Measurements from ENCODE around the gene LCN15. TPM values are rescaled to one million over a fixed set of nuclear protein-coding genes. Genes with fewer than 3 reads are reported as not detected.
"Not testable (repeated sequence)": the region's sequence is repeated elsewhere in the genome, so short reads cannot be mapped to it uniquely, and the experiment has no call there.

LCN15 gene
- total and polyA plus RNA-seq, 2 of the 13 experiments (the other 11 are each of a cell fraction or from before 2014, with no cell fraction given) = 1.3 to 53.7 TPM

DNA sequence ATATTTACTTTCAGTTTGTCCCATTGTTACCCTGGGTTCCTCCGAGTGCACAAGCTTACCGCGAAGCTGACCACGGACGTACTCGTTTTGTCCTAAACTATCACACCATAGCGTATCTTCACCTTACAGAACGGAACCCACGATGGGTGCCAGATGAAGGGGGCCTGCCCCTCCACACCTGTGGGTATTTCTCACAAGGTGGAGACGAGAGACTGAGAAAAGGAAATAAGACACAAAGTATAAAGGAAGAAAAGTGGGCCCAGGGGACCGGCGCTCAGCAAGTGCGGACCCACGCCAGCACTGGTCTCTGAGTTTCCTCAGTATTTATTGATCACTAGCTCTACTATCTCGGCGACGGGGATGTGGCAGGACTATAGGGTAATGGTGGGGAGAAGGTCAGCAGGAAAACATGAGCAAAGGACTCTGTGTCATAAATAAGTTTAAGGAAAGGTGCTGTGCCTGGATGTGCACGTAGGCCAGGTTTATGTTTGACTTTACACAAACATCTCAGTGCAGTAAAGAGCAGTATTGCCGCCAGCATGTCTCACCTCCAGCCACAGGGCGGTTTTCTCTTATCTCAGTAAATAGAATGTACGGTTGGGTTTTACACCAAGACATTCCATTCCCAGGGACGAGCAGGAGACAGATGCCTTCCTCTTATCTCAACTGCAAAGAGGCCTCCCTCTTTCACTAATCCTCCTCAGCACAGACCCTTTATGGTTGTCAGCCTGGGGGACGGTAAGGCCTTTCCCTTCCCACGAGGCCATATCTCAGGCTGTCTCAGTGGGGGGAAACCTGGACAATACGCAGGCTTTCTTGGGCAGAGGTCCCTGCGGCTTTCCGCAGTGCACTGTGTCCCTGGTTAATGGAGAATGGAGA is 24.6 kb upstream of the LCN15 start (continued):
- TF ChIP-seq, protein P1, sequence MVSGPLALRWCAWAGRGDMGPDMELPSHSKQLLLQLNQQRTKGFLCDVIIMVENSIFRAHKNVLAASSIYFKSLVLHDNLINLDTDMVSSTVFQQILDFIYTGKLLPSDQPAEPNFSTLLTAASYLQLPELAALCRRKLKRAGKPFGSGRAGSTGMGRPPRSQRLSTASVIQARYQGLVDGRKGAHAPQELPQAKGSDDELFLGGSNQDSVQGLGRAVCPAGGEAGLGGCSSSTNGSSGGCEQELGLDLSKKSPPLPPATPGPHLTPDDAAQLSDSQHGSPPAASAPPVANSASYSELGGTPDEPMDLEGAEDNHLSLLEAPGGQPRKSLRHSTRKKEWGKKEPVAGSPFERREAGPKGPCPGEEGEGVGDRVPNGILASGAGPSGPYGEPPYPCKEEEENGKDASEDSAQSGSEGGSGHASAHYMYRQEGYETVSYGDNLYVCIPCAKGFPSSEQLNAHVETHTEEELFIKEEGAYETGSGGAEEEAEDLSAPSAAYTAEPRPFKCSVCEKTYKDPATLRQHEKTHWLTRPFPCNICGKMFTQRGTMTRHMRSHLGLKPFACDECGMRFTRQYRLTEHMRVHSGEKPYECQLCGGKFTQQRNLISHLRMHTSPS (CRISPR knock-in tag; IDR thresholded peaks at IDR 0.05; ENCODE audit: low read depth) = peak; percentile 70; the same call in 1 of the 2 replicates
- peak; percentile 77 for TF ChIP-seq PHF21A (CRISPR knock-in tag; IDR thresholded peaks at IDR 0.05)
- peak; percentile 32; the same call in 1 of the 2 replicates for TF ChIP-seq KDM2A (CRISPR knock-in tag; IDR thresholded peaks at IDR 0.05; ENCODE audit: borderline replicate concordance, low read depth)
- TF ChIP-seq NKX3-1 (CRISPR knock-in tag; IDR thresholded peaks at IDR 0.05) = peak; percentile 63; the same call in 1 of the 2 replicates
- 0 out of 2 replicates have a peak, but pooled peaks have one; percentile 39 for TF ChIP-seq TP53 (CRISPR knock-in tag; conservative IDR thresholded peaks at IDR 0.05)
- TF ChIP-seq EP300 (IDR thresholded peaks at IDR 0.05; ENCODE audit: low read depth in 2 of 2, low read length in 2 of 2) = peak in 1 of 2 experiments; percentile 72; a peak in 1 of 4 replicates
- peak; percentile 48; the same call in 1 of the 2 replicates for TF ChIP-seq EP300 (CRISPR knock-in tag; IDR thresholded peaks at IDR 0.05; ENCODE audit: borderline replicate concordance)
- TF ChIP-seq BRCA1 (CRISPR knock-in tag; IDR thresholded peaks at IDR 0.05) = peak; percentile 28; the same call in 1 of the 2 replicates
- TF ChIP-seq HOXA5 (CRISPR knock-in tag; IDR thresholded peaks at IDR 0.05) = peak; percentile 52; the same call in 1 of the 2 replicates
- peak; percentile 10; the same call in 1 of the 2 replicates for TF ChIP-seq SIX1 (CRISPR knock-in tag; IDR thresholded peaks at IDR 0.05; ENCODE audit: borderline replicate concordance)
- not testable (repeated sequence) for TF ChIP-seq SOX13 (IDR thresholded peaks at IDR 0.05)
- peak in 1 of 2 experiments; percentile 12; a peak in 1 of 4 replicates for TF ChIP-seq SOX13 (CRISPR knock-in tag; conservative IDR thresholded peaks at IDR 0.05 in 1 of 2, IDR thresholded peaks at IDR 0.05 in 1 of 2)
- TF ChIP-seq, protein P2, sequence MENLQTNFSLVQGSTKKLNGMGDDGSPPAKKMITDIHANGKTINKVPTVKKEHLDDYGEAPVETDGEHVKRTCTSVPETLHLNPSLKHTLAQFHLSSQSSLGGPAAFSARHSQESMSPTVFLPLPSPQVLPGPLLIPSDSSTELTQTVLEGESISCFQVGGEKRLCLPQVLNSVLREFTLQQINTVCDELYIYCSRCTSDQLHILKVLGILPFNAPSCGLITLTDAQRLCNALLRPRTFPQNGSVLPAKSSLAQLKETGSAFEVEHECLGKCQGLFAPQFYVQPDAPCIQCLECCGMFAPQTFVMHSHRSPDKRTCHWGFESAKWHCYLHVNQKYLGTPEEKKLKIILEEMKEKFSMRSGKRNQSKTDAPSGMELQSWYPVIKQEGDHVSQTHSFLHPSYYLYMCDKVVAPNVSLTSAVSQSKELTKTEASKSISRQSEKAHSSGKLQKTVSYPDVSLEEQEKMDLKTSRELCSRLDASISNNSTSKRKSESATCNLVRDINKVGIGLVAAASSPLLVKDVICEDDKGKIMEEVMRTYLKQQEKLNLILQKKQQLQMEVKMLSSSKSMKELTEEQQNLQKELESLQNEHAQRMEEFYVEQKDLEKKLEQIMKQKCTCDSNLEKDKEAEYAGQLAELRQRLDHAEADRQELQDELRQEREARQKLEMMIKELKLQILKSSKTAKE (CRISPR knock-in tag; IDR thresholded peaks at IDR 0.05; ENCODE audit: borderline replicate concordance) = peak; percentile 67; the same call in 1 of the 2 replicates
- TF ChIP-seq ZFX (CRISPR knock-in tag; IDR thresholded peaks at IDR 0.05; ENCODE audit: low read depth) = peak; percentile 58; the same call in 1 of the 2 replicates
- TF ChIP-seq PPARG (CRISPR knock-in tag; conservative IDR thresholded peaks at IDR 0.05) = peak; percentile 65; the same call in 1 of the 2 replicates
- 0 out of 2 replicates have a peak, but pooled peaks have one; percentile 79 for TF ChIP-seq RFXAP (CRISPR knock-in tag; IDR thresholded peaks at IDR 0.05; ENCODE audit: borderline replicate concordance)
- peak; percentile 71 for TF ChIP-seq POLR2AphosphoS5 (IDR thresholded peaks at IDR 0.05; ENCODE audit: low read depth, low read length)
- TF ChIP-seq HOXA3 (CRISPR knock-in tag; IDR thresholded peaks at IDR 0.05) = peak; percentile 73
- peak; percentile 37; the same call in 1 of the 2 replicates for TF ChIP-seq BCL6 (CRISPR knock-in tag; IDR thresholded peaks at IDR 0.05)
